K562 (cell line): ENCODE results near the gene OSGIN1. TPM values are rescaled to one million over a fixed set of nuclear protein-coding genes. Genes with fewer than 3 reads are reported as not detected.
A peak's percentile ranks its signal among the peaks of the same experiment; 100 is the strongest.

Experiments used
- E2F1 ChIP-seq: sonication (generic); formaldehyde crosslinking; IDR thresholded peaks from 2 replicates; pipeline ENCODE4 v1.8.1; 2023; ENCODE audit warnings: mild to moderate bottlenecking, missing genetic modification reagents, moderate library complexity
- FOSL1 ChIP-seq: fragments of 200-800 bp; sonication (Bioruptor generic); conservative IDR thresholded peaks from 2 replicates; pipeline ENCODE4 v1.6.1; 2016; ENCODE audit warnings: missing genetic modification characterization, missing compliant biosample characterization
- GMEB1 ChIP-seq: fragments of 250-450 bp; sonication (Bioruptor Pico); IDR thresholded peaks from 2 replicates; pipeline ENCODE4 v1.4.0; 2020; ENCODE audit warnings: mild to moderate bottlenecking
- HDAC6 ChIP-seq: IDR thresholded peaks from 2 replicates; pipeline ENCODE4 v1.6.1; 2012; ENCODE audit warnings: low read depth, mild to moderate bottlenecking, control low read depth, inconsistent platforms, low read length, moderate library complexity
- HES1 ChIP-seq: fragments of 450-650 bp; IDR thresholded peaks from 2 replicates; pipeline ENCODE4 v1.6.1; 2016; ENCODE audit warnings: low read depth, mild to moderate bottlenecking, moderate library complexity
- HEY1 ChIP-seq: fragments of 250-450 bp; sonication (Bioruptor Pico); IDR thresholded peaks from 2 replicates; pipeline ENCODE4 v1.5.0; 2020; ENCODE audit warnings: mild to moderate bottlenecking, moderate library complexity, borderline replicate concordance
- HSF4 ChIP-seq: fragments of 250-450 bp; sonication (Bioruptor Pico); IDR thresholded peaks from 2 replicates; pipeline ENCODE4 v2.1.2; 2022; ENCODE audit warnings: mild to moderate bottlenecking, moderate library complexity, borderline replicate concordance
- MGA ChIP-seq: fragments of 450-650 bp; IDR thresholded peaks from 2 replicates; pipeline ENCODE4 v1.6.1; 2016; ENCODE audit warnings: mild to moderate bottlenecking, moderate library complexity
- MTA2 ChIP-seq: fragments of 450-650 bp; IDR thresholded peaks from 2 replicates; pipeline ENCODE4 v1.6.1; 2016; ENCODE audit warnings: low read depth
- U2AF1 ChIP-seq: fragments of 200-400 bp; formaldehyde crosslinking; optimal IDR thresholded peaks from 2 replicates; pipeline ENCODE3; 2017; ENCODE audit warnings: mild to moderate bottlenecking, low read depth, low read length, moderate library complexity
- XRCC4 ChIP-seq: IDR thresholded peaks from one replicate; pipeline ENCODE4 v1.6.1; 2011; ENCODE audit not compliant: insufficient read depth, insufficient read length; ENCODE audit errors: extremely low read depth
- ZKSCAN3 ChIP-seq: fragments of 250-450 bp; sonication (Bioruptor Pico); IDR thresholded peaks from 2 replicates; pipeline ENCODE4 v1.4.0; 2020
- polyA plus RNA-seq, 8 experiments: library from polyadenylated mRNA; depleted of rRNA in 4 of 8; stranded (reverse) in 5 of 8; unstranded in 3 of 8; fragments of >200 nt; fragmentation: Nextera tagmentation in 2 of 8; fragmentation: Illumina TruSeq in 1 of 8; extraction: Ambion mirVana in 2 of 8; extraction: Trizol in 1 of 8; gene quantifications; 2 replicates each; pipeline versions ENCODE4 v1.2.1 to v1.2.3, GENCODE V29; 2011 to 2014; ENCODE audit warnings: inconsistent platforms in 1 of 8, missing spikeins in 1 of 8
- total RNA-seq, 7 experiments: library from RNA; depleted of rRNA in 6 of 7; stranded (reverse); fragments of >200 nt in 6 of 7; fragmentation: Illumina TruSeq in 2 of 7; extraction: Trizol in 2 of 7; gene quantifications; 2 replicates each; pipeline versions ENCODE4 v1.2.1 to v1.2.3, GENCODE V29; 2011 to 2021; ENCODE audit warnings: low replicate concordance in 1 of 7

OSGIN1 gene
- total and polyA plus RNA-seq, 9 of the 15 experiments (the other 6 are each of a cell fraction or from before 2014, with no cell fraction given) = 0.03 to 3.6 (median 1.6) TPM

GRCh38 chr16:83994087-83994486, 41.0 kb downstream of the OSGIN1 start (continued):
- TF ChIP-seq GMEB1 (CRISPR knock-in tag) = no peak
- TF ChIP-seq HEY1 = no peak
- TF ChIP-seq MTA2 = no peak
- no peak for TF ChIP-seq HSF4 (CRISPR knock-in tag)
- TF ChIP-seq MGA = peak; percentile 11; the same call in 1 of the 2 replicates
- no peak for TF ChIP-seq XRCC4
- TF ChIP-seq E2F1 (CRISPR knock-in tag) = no peak
- no peak for TF ChIP-seq ZKSCAN3
- peak; percentile 68 for TF ChIP-seq FOSL1 (tag)
- TF ChIP-seq HDAC6 = no peak
- no peak for TF ChIP-seq U2AF1
- no peak for TF ChIP-seq HES1
